Measurements from ENCODE around the gene CLSTN2.

Gene CLSTN2

GRCh38 chr3:140552403-140552802, 617.4 kb downstream of the CLSTN2 start:
- DNase-seq (ENCODE audit: low read depth): no peak

- DNase-seq (ENCODE audit: low read depth): no peak
Measured at GRCh38 chr3:140552898-140553297, 617.9 kb downstream of the CLSTN2 start.

DNA sequence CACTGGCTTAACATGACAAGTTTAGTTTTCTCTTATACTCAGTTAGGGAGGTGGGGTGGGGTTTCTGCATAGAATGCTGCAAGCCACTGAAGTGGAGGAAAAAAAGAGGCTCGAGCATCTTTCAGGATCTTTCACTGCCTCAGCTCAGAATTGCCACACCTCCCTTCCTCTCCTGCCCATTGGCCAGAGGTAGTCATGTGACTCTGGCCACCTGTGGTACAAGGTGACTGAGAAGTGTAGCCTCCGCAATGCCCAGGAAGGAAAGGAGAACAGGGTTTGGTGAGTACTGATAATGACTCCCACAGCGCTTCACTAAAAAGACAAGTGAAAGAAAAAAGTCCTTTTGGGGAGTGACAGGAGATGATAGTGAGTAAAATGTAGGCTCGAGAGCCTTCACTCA, 618.6 kb downstream of the CLSTN2 start:
- DNase-seq (ENCODE audit: low read depth): no peak

DNA sequence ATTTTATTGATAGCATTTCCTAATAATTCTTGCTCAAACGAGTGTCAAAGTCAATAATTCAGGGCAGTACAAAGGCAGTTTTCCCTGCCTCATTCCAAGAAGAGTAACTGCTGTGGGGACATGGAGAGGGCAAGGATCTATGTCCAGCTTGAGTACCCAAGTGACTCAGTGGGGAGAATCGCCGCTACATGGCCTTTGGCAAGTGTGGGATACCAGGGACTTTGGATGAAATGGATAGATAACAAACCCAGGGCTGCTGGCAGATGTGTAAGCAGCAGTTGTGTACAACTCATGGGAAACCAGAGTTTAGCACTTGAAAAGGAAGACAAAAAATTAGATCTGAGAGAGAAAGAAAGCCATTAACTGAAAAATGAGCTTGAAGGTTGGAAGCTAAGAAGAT, 620.7 kb downstream of the CLSTN2 start:
- no peak for DNase-seq (ENCODE audit: low read depth)

GRCh38 chr3:140557476-140557875, 622.5 kb downstream of the CLSTN2 start:
- DNase-seq (ENCODE audit: low read depth): no peak

- DNase-seq (ENCODE audit: low read depth): no peak
Measured at GRCh38 chr3:140559546-140559945, 624.6 kb downstream of the CLSTN2 start.

DNA sequence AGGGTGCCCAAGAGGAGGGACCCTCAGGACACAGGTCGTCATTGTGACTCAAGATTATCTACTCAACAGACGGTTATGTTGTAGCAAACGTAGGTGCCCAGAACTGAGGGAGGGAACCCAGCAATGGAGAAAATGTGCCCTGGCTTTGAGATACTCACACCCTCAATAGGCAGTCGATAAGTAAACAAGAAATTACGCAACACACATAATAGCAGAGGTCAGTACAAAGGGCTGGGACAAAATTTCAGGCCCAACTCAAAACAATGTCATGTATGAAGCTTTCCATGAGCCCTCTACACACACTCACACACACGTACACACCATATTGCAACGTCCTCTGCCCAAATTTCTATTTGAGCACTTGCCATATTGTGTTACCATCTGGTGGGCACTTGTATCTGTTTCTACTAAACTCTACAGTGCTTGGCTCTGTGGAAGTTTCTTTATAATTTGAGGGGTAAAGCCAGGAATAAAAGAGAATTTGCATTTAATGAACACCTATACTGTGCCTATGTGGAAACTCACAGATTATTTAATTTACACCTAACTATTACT, 628.3 kb downstream of the CLSTN2 start:
- no peak for DNase-seq (ENCODE audit: low read depth)

- no peak for DNase-seq (ENCODE audit: low read depth)
Measured at GRCh38 chr3:140568131-140568530, 633.1 kb downstream of the CLSTN2 start.

DNA sequence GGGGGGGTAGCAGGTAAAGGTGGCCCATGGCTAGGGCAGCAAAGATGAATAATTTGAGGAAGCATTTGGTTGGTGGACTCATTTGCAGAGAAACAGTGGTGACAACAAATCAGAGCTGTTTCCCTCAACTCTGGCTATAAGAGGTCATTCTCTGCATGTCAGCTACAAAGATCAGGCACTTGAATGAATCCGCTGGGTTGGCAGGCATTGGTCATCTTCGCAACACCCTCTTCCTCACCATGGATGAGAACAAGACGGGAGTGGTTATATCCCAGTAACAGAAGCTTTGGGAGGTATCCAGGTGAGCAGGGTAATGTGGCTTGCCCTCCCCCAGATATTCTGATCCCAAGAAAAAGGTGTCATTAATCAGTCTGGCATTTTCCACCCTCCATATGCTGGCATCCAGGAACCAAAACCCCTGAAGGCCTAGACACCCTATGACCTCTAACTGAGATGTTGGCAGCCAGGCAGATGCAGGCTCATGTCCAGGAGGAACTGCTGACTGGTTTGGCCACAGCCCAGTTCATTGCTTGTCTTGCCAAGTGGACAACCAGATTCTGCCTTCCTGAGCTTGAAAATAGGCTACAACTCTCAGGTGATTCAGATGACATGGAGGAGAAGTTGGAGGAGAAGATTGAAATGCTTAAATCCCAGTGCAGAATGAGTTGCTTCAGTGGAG, 634.0 kb downstream of the CLSTN2 start:
- DNase-seq (ENCODE audit: low read depth): no peak

GRCh38 chr3:140570602-140571001, 635.6 kb downstream of the CLSTN2 start:
- DNase-seq (ENCODE audit: low read depth): no peak

- DNase-seq (ENCODE audit: low read depth): no peak
Measured at GRCh38 chr3:140571836-140572235, 636.9 kb downstream of the CLSTN2 start.

GRCh38 chr3:140572334-140572733, 637.3 kb downstream of the CLSTN2 start:
- no peak for DNase-seq (ENCODE audit: low read depth)

DNA sequence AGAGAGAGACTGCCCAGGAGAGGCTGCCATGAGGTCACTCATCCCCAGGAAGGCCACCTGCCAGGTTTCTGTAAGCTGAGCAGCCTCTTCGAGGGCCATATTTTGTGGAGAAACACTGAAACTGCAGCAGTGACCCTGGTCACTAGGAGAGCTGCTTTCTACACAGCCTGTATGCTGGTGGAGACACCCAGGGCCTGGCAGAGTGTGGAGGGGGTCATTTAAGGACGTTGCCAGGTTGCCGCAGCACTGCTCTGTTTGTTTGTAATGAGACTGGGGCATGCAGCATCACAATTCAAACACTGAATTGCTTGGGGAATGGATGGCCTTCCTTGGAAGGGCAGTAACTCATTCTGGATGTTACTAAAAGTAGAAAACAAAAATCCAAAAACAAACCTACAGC, 638.0 kb downstream of the CLSTN2 start:
- no peak for DNase-seq (ENCODE audit: low read depth)

- DNase-seq (ENCODE audit: low read depth): no peak
Measured at GRCh38 chr3:140574375-140574774, 639.4 kb downstream of the CLSTN2 start.

- no peak for DNase-seq (ENCODE audit: low read depth)
Measured at GRCh38 chr3:140576449-140576848, 641.5 kb downstream of the CLSTN2 start.

DNA sequence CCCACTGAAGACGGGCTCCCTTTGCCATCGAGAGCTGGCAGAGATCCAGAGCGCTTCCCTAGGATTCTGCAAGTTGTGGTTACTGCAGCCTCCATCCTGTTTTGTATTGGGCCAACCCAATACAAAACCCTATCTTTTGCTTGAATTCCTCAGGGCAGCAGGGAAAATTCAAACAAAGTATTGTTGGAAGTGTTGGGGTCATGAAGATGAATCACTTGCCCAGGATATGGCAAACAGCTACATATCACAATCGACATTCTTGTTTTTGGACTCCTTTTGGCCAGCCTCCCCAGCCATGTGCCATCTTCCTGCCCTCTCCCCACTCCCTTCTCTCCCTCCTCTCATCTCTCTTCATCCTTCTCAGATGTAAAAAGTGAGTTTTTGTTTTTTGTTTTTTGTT, 642.9 kb downstream of the CLSTN2 start:
- DNase-seq (ENCODE audit: low read depth): no peak

DNA sequence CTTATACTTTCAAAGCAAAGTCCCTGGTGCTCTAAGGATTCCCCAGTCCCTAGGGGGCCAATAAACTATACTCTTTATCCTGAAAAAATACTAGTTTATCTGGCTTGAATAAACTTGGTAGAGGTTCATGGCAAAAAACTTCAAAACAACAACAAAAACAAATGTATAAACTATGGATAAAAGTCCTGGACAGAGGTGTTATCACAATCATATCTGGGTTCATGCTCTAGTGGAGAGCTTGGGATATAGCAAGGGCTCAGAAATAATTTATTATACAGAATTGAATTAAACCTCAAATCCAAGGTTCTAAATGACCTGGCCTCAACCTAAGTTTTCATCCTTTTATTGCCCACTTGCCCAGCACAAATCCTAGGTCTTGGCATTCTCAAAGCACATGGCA, 644.3 kb downstream of the CLSTN2 start:
- DNase-seq (ENCODE audit: low read depth): no peak

DNA sequence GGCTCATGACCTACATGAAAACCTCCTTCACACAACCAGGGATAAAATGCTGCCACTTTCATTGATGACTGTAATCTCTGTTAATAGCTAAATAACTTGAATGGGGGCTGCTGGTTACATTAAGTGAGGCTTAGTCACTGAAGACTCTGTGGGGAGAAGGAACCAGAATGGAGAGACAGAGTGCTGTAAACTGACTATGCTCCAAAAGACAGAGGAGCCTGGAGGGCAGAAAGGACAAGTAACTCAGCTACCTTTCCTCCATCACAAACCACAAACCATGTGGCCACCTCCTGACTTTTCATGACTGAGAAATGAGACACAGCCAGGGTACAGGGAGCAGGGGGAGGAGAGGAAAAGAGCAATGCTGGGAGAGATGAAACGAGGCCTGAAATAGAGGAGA, 645.8 kb downstream of the CLSTN2 start:
- no peak for DNase-seq (ENCODE audit: low read depth)

DNA sequence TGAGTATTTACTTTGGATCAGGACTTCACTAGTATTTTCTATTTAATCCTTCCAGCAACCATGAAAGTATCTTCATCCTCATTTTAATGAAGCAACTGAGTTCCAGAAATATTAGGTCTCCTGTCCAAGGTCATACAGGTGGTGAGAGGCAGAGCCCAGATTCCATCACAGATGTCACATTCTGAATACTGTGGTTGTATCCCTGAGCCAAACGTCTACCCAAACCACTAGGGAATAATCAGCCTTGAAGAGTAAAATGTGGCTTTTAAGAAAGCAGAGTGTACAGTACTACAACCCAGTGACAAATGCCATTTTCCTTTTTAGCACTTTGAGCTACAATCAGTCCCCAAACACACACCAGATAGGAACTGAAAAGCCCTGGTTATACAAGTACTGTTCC, 649.6 kb downstream of the CLSTN2 start:
- DNase-seq (ENCODE audit: low read depth): no peak

DNA sequence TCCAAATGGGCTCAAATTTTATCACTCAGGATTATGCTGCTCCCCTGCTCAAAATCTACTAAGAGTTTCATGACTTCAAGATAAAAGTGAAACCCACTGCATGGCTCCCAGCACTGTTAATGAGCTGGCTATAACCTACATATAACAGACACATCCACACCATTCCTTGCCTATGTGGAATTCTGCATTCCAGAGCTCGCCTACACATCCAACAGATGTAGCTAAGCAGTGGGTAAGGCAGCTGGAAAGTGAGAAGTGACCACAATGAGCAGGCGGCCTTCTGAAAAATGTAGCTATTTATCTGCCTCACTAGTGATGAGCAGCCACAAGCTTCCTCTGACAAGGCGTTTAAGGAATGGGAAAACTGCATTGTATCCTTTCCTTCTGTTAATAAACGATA, 650.8 kb downstream of the CLSTN2 start:
- peak; percentile 82 for DNase-seq (ENCODE audit: low read depth)

- no peak for DNase-seq (ENCODE audit: low read depth)
Measured at GRCh38 chr3:140586311-140586710, 651.3 kb downstream of the CLSTN2 start.

- DNase-seq (ENCODE audit: low read depth): no peak
Measured at GRCh38 chr3:140588558-140588957, 653.6 kb downstream of the CLSTN2 start.

DNA sequence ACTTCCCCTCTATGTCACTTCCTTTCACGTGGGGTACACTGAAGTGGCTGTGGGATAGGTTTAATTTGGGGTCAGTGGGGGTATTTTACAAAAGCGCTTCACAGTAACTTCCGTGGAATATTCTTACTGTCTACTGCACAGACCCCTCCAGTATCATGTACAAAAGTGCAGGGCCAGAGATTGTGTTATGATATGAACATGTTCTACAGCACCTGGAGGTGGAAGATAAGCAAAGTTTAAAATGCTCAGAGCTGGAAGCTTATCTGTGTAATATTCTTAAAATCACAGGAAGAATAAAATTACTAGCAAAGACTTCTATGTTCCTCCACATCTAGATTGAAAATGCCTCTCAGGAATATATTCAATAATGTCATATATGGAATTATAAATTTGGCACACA, 658.8 kb downstream of the CLSTN2 start:
- DNase-seq (ENCODE audit: low read depth): no peak

GRCh38 chr3:140595295-140595694, 660.3 kb downstream of the CLSTN2 start:
- no peak for DNase-seq (ENCODE audit: low read depth)

Data from non-pigmented ciliary epithelial cell (primary cell).